ENCODE data around the gene ASGR1.

ASGR1 gene

DNA sequence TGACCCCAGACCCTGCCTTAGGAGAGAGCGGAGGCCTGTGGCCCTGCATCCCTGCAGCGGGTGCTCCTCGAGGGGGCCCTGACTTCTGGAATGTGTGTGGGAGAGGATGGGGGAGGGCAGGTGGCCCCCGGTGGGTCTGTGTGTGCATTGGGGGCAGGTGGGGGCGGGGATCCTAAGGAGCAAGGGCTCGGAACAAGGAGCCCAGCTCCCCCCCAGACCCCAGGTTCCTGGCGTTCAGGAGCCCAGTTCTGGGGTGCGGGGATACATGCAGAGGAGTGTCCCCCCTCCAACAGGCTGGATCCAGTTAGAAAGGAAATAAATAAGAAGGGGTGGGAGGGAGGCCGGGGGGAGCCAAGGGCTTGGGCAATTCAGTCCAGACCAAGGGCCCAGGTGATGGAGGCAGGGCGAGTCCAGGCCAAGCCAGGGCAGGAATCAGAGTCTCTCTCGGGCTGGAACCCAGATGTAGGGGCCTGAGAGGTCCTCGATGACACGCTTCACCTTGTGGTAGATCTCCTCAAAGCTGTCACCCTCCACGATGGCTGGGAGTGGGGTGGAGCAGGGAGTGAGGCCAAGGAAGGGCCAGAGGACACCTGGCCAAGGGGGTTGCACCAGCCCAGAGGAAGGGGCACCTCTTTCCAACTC is 11.2 kb upstream of the ASGR1 start:
- WGBS: 96% methylated on average over 14 of the region's 14 CpGs
- no peak overlapping the region for H2BK12ac ChIP-seq (ENCODE audit: low read length in 2 of 2)
- no peaks in the 10 kb centered on the region for H3K27me3 ChIP-seq (ENCODE audit: control insufficient read depth in 1 of 2, insufficient read depth in 1 of 2, low read length in 2 of 2)
- H3K4ac ChIP-seq (ENCODE audit: low read depth in 1 of 2, low read length in 2 of 2): no peak overlapping the region
- no peak overlapping the region for H2BK5ac ChIP-seq (ENCODE audit: low read depth, low read length, poor library complexity, severe bottlenecking)
- H2AK5ac ChIP-seq (ENCODE audit: low read length, severe bottlenecking): no peak overlapping the region
- H2BK120ac ChIP-seq (ENCODE audit: low read depth, low read length): no peak overlapping the region
- no peak overlapping the region for H3K23ac ChIP-seq (ENCODE audit: low read length in 2 of 2)
- no peak overlapping the region for H3K18ac ChIP-seq (ENCODE audit: low read depth in 1 of 2, low read length in 2 of 2)
- H3K79me1 ChIP-seq (replicated peaks; ENCODE audit: low read length, poor library complexity, severe bottlenecking): peaks cover 9% of the 10 kb centered on the region
- H4K91ac ChIP-seq (ENCODE audit: low read length): no peak overlapping the region
- H2AFZ ChIP-seq (ENCODE audit: low read depth, low read length): no peak overlapping the region
- no peak overlapping the region for H3K14ac ChIP-seq (ENCODE audit: low read length in 2 of 2)
- no peak overlapping the region for H4K8ac ChIP-seq (ENCODE audit: low read length)
- peaks cover 61 to 64% of the 10 kb centered on the region in 2 experiments for H3K36me3 ChIP-seq (ENCODE audit: control insufficient read depth in 1 of 2, insufficient read depth in 2 of 2, low read depth in 1 of 2, low read length in 2 of 2)
- no peak for DNase-seq
- H2BK15ac ChIP-seq (ENCODE audit: low read depth, poor library complexity, severe bottlenecking): no peak overlapping the region
- H3K27ac ChIP-seq (ENCODE audit: low read length, poor library complexity, severe bottlenecking): no peak overlapping the region
- no peaks in the 10 kb centered on the region for H3K9me3 ChIP-seq (ENCODE audit: control insufficient read depth, low read length)
- H3K4me1 ChIP-seq (ENCODE audit: control insufficient read depth, insufficient read depth, low read depth, low read length): peaks cover 2% of the 10 kb centered on the region
- H3K4me2 ChIP-seq (ENCODE audit: low read length, poor library complexity, severe bottlenecking): no peak overlapping the region
- H3K9ac ChIP-seq (ENCODE audit: low read length): no peak overlapping the region
- no peak overlapping the region for H3K4me3 ChIP-seq (ENCODE audit: insufficient read depth in 1 of 2, low read depth in 1 of 2, low read length in 2 of 2)

DNA sequence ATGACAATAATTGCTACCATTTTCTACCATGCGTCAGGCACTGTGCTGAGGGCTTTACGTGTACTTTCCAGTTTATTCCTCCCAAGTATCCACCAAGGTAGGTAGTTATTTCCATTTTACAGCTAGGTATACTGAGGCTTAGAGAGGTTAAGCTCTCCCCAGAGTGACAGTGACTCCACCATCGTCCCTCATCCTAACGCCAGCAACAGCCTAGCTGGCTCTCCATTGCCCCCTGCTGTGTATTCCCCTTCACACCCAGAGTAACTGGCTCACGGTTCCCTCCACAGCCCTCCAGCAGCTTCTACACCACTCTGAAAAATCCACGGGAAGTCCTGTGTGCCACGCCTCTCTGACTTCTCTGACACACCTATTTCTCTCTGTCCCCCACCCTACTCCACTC is 7.1 kb upstream of the ASGR1 start:
- no peak overlapping the region for H3K18ac ChIP-seq (ENCODE audit: low read depth in 1 of 2, low read length in 2 of 2)
- H3K9me3 ChIP-seq (ENCODE audit: control insufficient read depth, low read length): no peaks in the 10 kb centered on the region
- H3K27ac ChIP-seq (ENCODE audit: low read length, poor library complexity, severe bottlenecking): no peak overlapping the region
- DNase-seq: no peak
- WGBS: 78% methylated on average over 7 of the region's 7 CpGs
- peaks cover 11% of the 10 kb centered on the region for H3K4me1 ChIP-seq (ENCODE audit: control insufficient read depth, insufficient read depth, low read depth, low read length)
- peaks cover 23 to 30% of the 10 kb centered on the region in 2 experiments for H3K36me3 ChIP-seq (ENCODE audit: control insufficient read depth in 1 of 2, insufficient read depth in 2 of 2, low read depth in 1 of 2, low read length in 2 of 2)
- no peak overlapping the region for H3K4ac ChIP-seq (ENCODE audit: low read depth in 1 of 2, low read length in 2 of 2)
- peaks cover 4% of the 10 kb centered on the region for H3K79me1 ChIP-seq (replicated peaks; ENCODE audit: low read length, poor library complexity, severe bottlenecking)
- H2BK5ac ChIP-seq (ENCODE audit: low read depth, low read length, poor library complexity, severe bottlenecking): no peak overlapping the region
- H2AFZ ChIP-seq (ENCODE audit: low read depth, low read length): no peak overlapping the region
- H4K8ac ChIP-seq (ENCODE audit: low read length): no peak overlapping the region
- no peaks in the 10 kb centered on the region for H3K27me3 ChIP-seq (ENCODE audit: control insufficient read depth in 1 of 2, insufficient read depth in 1 of 2, low read length in 2 of 2)
- no peak overlapping the region for H3K4me3 ChIP-seq (ENCODE audit: insufficient read depth in 1 of 2, low read depth in 1 of 2, low read length in 2 of 2)
- no peak overlapping the region for H3K4me2 ChIP-seq (ENCODE audit: low read length, poor library complexity, severe bottlenecking)
- no peak overlapping the region for H2BK15ac ChIP-seq (ENCODE audit: low read depth, poor library complexity, severe bottlenecking)
- H4K91ac ChIP-seq (ENCODE audit: low read length): no peak overlapping the region
- no peak overlapping the region for H2BK12ac ChIP-seq (ENCODE audit: low read length in 2 of 2)
- no peak overlapping the region for H3K9ac ChIP-seq (ENCODE audit: low read length)
- H2BK120ac ChIP-seq (ENCODE audit: low read depth, low read length): no peak overlapping the region
- no peak overlapping the region for H2AK5ac ChIP-seq (ENCODE audit: low read length, severe bottlenecking)
- no peak overlapping the region for H3K14ac ChIP-seq (ENCODE audit: low read length in 2 of 2)
- no peak overlapping the region for H3K23ac ChIP-seq (ENCODE audit: low read length in 2 of 2)

DNA sequence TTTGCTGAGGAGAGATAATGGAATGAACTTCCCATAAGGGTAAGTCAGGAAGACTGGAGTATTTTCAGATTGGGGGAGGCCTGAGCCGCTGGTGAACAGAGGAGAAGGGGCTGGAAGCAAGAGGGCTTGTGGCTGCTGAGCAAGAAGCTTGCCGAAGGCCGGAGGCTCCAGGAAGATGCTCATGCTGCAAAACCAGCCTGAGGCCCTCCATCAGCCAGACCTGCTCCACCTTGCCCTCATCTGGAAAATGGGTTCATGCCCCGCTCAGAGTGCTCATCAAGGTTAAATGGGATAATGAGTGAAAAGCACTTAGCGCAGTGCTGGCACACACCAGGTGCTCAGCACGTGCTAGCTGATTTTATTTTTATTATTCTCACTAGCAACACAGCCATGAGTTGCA is 5.5 kb upstream of the ASGR1 start:
- no peak overlapping the region for H2BK5ac ChIP-seq (ENCODE audit: low read depth, low read length, poor library complexity, severe bottlenecking)
- no peak overlapping the region for H2AFZ ChIP-seq (ENCODE audit: low read depth, low read length)
- H3K23ac ChIP-seq (ENCODE audit: low read length in 2 of 2): no peak overlapping the region
- H2BK12ac ChIP-seq (ENCODE audit: low read length in 2 of 2): no peak overlapping the region
- WGBS: 90% methylated on average over 3 of the region's 6 CpGs
- H3K27ac ChIP-seq (ENCODE audit: low read length, poor library complexity, severe bottlenecking): no peak overlapping the region
- H3K27me3 ChIP-seq (ENCODE audit: control insufficient read depth in 1 of 2, insufficient read depth in 1 of 2, low read length in 2 of 2): no peaks in the 10 kb centered on the region
- no peak overlapping the region for H3K9ac ChIP-seq (ENCODE audit: low read length)
- H3K18ac ChIP-seq (ENCODE audit: low read depth in 1 of 2, low read length in 2 of 2): no peak overlapping the region
- H2BK120ac ChIP-seq (ENCODE audit: low read depth, low read length): no peak overlapping the region
- no peaks in the 10 kb centered on the region for H3K9me3 ChIP-seq (ENCODE audit: control insufficient read depth, low read length)
- H3K4me3 ChIP-seq (ENCODE audit: insufficient read depth in 1 of 2, low read depth in 1 of 2, low read length in 2 of 2): no peak overlapping the region
- no peak overlapping the region for H3K14ac ChIP-seq (ENCODE audit: low read length in 2 of 2)
- H2BK15ac ChIP-seq (ENCODE audit: low read depth, poor library complexity, severe bottlenecking): no peak overlapping the region
- H3K79me1 ChIP-seq (replicated peaks; ENCODE audit: low read length, poor library complexity, severe bottlenecking): peaks cover 2% of the 10 kb centered on the region
- H3K4me1 ChIP-seq (ENCODE audit: control insufficient read depth, insufficient read depth, low read depth, low read length): peaks cover 13% of the 10 kb centered on the region
- H3K4me2 ChIP-seq (ENCODE audit: low read length, poor library complexity, severe bottlenecking): no peak overlapping the region
- DNase-seq: no peak
- peaks cover 13 to 17% of the 10 kb centered on the region in 2 experiments for H3K36me3 ChIP-seq (ENCODE audit: control insufficient read depth in 1 of 2, insufficient read depth in 2 of 2, low read depth in 1 of 2, low read length in 2 of 2)
- H4K91ac ChIP-seq (ENCODE audit: low read length): no peak overlapping the region
- H2AK5ac ChIP-seq (ENCODE audit: low read length, severe bottlenecking): no peak overlapping the region
- no peak overlapping the region for H4K8ac ChIP-seq (ENCODE audit: low read length)
- no peak overlapping the region for H3K4ac ChIP-seq (ENCODE audit: low read depth in 1 of 2, low read length in 2 of 2)

DNA sequence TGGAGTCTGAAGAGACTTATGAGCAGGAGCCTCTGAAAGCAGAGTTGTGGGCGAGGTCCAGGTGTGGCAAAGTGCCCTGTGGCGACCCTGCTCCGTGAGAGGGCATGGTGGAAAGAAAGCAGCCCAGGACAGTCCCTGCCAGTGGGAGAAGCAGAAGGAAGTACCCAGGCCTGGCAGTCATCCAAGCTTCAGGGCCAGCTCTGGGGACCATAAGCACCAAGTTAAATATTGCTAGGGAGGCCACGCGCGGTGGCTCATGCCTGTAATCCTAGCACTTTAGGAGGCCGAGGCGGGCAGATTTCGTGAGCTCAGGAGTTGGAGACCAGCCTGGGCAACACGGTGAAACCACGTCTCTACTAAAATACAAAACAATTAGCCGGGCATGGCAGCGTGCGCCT is 4.9 kb upstream of the ASGR1 start:
- Histone ChIP-seq H2BK12ac (ENCODE audit: low read length in 2 of 2) (no peak overlapping the region), H2AFZ (ENCODE audit: low read depth, low read length) (no peak overlapping the region), H2BK5ac (ENCODE audit: low read depth, low read length, poor library complexity, severe bottlenecking) (no peak overlapping the region), H3K9ac (ENCODE audit: low read length) (no peak overlapping the region), H3K4ac (ENCODE audit: low read depth in 1 of 2, low read length in 2 of 2) (no peak overlapping the region), H3K27me3 (ENCODE audit: control insufficient read depth in 1 of 2, insufficient read depth in 1 of 2, low read length in 2 of 2) (peaks cover 0 to 2% of the 10 kb centered on the region in 2 experiments), H4K8ac (ENCODE audit: low read length) (no peak overlapping the region), H3K4me3 (ENCODE audit: insufficient read depth in 1 of 2, low read depth in 1 of 2, low read length in 2 of 2) (no peak overlapping the region), H3K4me1 (ENCODE audit: control insufficient read depth, insufficient read depth, low read depth, low read length) (peaks cover 13% of the 10 kb centered on the region), H4K91ac (ENCODE audit: low read length) (no peak overlapping the region), H2BK120ac (ENCODE audit: low read depth, low read length) (no peak overlapping the region), H3K18ac (ENCODE audit: low read depth in 1 of 2, low read length in 2 of 2) (no peak overlapping the region), H3K23ac (ENCODE audit: low read length in 2 of 2) (no peak overlapping the region), H3K9me3 (ENCODE audit: control insufficient read depth, low read length) (no peaks in the 10 kb centered on the region), H3K4me2 (ENCODE audit: low read length, poor library complexity, severe bottlenecking) (no peak overlapping the region), H3K14ac (ENCODE audit: low read length in 2 of 2) (no peak overlapping the region), H3K79me1 (replicated peaks; ENCODE audit: low read length, poor library complexity, severe bottlenecking) (peaks cover 2% of the 10 kb centered on the region), H2AK5ac (ENCODE audit: low read length, severe bottlenecking) (peak overlapping the region; percentile 2), H2BK15ac (ENCODE audit: low read depth, poor library complexity, severe bottlenecking) (no peak overlapping the region), H3K36me3 (ENCODE audit: control insufficient read depth in 1 of 2, insufficient read depth in 2 of 2, low read depth in 1 of 2, low read length in 2 of 2) (peaks cover 10 to 14% of the 10 kb centered on the region in 2 experiments), H3K27ac (ENCODE audit: low read length, poor library complexity, severe bottlenecking) (no peak overlapping the region)
- no peak for DNase-seq
- whole genome bisulfite sequencing: 98% methylated on average over 8 of the region's 14 CpGs

All from mesenchymal stem cell (in vitro differentiated cells and primary cell).